Breast epithelium (tissue), 4 donors: ENCODE data around the gene C12orf75. TPM values are rescaled to one million over a fixed set of nuclear protein-coding genes. Genes with fewer than 3 reads are reported as not detected.

Source experiments
- DNase-seq, 2 donors: peaks; one replicate each; pipeline ENCODE4 v3.0.0-alpha.2; 2019; ENCODE audit warnings: low spot score in 2 of 2
- H3K27ac ChIP-seq, 2 donors: fragments of 200-600 bp; sonication (generic) in 1 of 2; one replicate each; pipeline ENCODE4 v1.5.1; 2016 to 2019; ENCODE audit warnings: mild to moderate bottlenecking in 1 of 2
- H3K27me3 ChIP-seq, 2 donors: fragments of 200-600 bp; sonication (generic) in 1 of 2; one replicate each; pipeline versions ENCODE4 v1.5.1 to v1.6.0; 2017 to 2019; ENCODE audit warnings: control low read depth in 1 of 2, mild to moderate bottlenecking in 1 of 2
- H3K36me3 ChIP-seq: fragments of 200-600 bp; one replicate; pipeline ENCODE4 v1.5.1; 2019
- H3K4me1 ChIP-seq, 2 donors: fragments of 200-600 bp; sonication (generic); one replicate each; pipeline ENCODE4 v1.5.1; 2016 to 2019; ENCODE audit warnings: control low read depth in 1 of 2
- H3K4me3 ChIP-seq, 3 donors: fragments of 200-600 bp; sonication (generic); 1 replicate in 2 of 3; 2 replicates in 1 of 3; pipeline ENCODE4 v1.5.1; 2016 to 2019; ENCODE audit warnings: mild to moderate bottlenecking in 3 of 3, moderate library complexity in 2 of 3
- H3K9me3 ChIP-seq, 2 donors: fragments of 200-600 bp; sonication (generic) in 1 of 2; one replicate each; pipeline ENCODE4 v1.5.1; 2016 to 2019; ENCODE audit warnings: control low read depth in 1 of 2
- POLR2A ChIP-seq: fragments of 450-650 bp; IDR thresholded peaks from one replicate; pipeline ENCODE4 v1.6.1; 2016; ENCODE audit warnings: antibody characterized with exemption, mild to moderate bottlenecking, moderate library complexity
- POLR2AphosphoS5 ChIP-seq, 3 donors: sonication (generic); formaldehyde crosslinking; IDR thresholded peaks; one replicate each; pipeline ENCODE4 v1.6.1; 2017; ENCODE audit warnings: antibody characterized with exemption in 3 of 3
- intact Hi-C: fragments of 100-400 bp; cut with DNase I; formaldehyde crosslinking; loops from one replicate; pipeline ENCODE4 v1.15.1; 2023; ENCODE audit warnings: low total_unique reads
- total RNA-seq, 3 donors: library from RNA; depleted of rRNA; stranded (reverse); fragments of >200 nt; gene quantifications; one replicate each; pipeline ENCODE4 v1.1.0, GENCODE V29; 2016
- TF ChIP-seq, protein P1 (sequence below), 3 donors: fragments of 450-650 bp; IDR thresholded peaks; one replicate each; pipeline ENCODE4 v1.5.1; 2016 to 2017; ENCODE audit warnings: antibody characterized with exemption in 3 of 3, mild to moderate bottlenecking in 3 of 3, moderate library complexity in 3 of 3

C12orf75 gene
- total RNA-seq, 3 donors from 2014 or later, result 2.4 to 20.9 (median 20.0) TPM

DNA sequence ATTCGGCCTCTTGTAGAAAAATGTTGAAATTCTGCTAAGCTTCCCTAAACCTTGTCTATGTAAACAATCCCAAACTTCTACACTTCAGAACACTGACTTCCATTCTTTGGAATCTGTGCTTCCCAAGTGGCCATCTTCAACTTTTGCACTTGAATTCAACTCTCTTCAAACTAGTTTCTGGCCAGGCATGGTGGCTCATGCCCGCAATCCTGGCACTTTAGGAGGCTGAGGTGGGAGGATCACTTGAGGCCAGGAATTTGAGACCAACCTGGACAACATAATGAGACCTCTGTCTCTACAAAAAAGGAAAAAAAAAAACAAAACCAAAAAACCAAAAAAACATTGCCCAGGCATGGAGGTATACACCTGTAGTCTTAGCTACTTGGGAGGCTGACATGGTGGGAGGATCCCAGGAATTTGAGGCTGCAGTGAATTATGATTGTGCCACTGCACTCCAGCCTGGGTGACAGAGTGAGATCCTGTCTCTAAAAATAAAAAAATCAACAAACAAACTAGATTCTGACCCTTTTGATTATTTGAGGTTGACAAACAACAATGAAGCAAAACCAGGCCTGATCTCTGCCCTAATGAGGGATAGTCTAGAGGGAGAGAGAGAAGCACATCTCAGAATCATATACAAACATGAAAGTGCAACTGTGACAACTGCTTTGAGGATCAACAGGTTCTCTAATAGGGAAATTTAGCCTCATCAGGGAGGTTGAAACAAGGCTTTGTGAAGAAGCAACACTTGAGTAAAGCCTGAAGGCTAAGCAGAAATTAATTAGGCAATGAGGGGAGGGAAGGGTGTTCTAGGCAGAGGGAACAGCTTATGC lies 11.6 kb upstream of the C12orf75 start:
- Histone ChIP-seq H3K36me3 (no peaks in the 10 kb centered on the region), H3K9me3 (no peaks in the 10 kb centered on the region), H3K4me1 (no peaks in the 10 kb centered on the region), H3K27ac (no peak overlapping the region), H3K27me3 (no peaks in the 10 kb centered on the region), H3K4me3 (no peak overlapping the region)
- TF ChIP-seq, protein P1, sequence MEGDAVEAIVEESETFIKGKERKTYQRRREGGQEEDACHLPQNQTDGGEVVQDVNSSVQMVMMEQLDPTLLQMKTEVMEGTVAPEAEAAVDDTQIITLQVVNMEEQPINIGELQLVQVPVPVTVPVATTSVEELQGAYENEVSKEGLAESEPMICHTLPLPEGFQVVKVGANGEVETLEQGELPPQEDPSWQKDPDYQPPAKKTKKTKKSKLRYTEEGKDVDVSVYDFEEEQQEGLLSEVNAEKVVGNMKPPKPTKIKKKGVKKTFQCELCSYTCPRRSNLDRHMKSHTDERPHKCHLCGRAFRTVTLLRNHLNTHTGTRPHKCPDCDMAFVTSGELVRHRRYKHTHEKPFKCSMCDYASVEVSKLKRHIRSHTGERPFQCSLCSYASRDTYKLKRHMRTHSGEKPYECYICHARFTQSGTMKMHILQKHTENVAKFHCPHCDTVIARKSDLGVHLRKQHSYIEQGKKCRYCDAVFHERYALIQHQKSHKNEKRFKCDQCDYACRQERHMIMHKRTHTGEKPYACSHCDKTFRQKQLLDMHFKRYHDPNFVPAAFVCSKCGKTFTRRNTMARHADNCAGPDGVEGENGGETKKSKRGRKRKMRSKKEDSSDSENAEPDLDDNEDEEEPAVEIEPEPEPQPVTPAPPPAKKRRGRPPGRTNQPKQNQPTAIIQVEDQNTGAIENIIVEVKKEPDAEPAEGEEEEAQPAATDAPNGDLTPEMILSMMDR (IDR thresholded peaks at IDR 0.05), result no peak
- TF ChIP-seq POLR2AphosphoS5 (IDR thresholded peaks at IDR 0.05) (no peak), POLR2A (no peak)
- intact Hi-C loops, result loop anchor here (5.0 kb wide), 1 partner anchor 237 kb away; the partner anchor contains the start of gene ALDH1L2
- DNase-seq, result no peak

DNA sequence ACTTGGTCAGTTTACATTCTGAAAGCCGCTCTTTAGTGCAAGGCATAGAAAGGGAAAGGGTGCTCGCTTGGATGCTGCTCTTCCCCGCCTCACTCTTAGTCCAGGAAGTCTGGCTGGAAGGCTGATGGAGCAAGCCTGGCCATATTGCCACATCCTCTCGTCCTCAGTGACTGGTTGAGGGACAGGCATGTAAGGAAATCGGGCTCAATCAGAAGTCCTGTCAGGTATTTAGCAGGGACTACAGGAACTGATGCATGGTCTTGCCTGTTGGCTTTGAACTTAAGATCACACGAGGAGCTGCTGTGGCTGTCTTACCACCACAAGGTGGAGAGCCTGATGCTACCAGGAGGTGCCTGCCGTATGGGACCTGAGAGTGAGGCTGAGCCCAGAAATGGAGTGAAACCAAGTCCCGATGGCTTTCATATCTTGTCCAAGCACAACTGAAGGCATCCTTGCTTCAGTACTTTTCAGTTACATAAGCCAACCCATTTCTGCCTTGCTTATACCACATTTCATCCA lies 10.7 kb upstream of the C12orf75 start:
- no peak overlapping the region for H3K4me3 ChIP-seq
- H3K27me3 ChIP-seq, result no peaks in the 10 kb centered on the region
- H3K36me3 ChIP-seq, result no peaks in the 10 kb centered on the region
- no peak overlapping the region for H3K27ac ChIP-seq
- TF ChIP-seq POLR2A (no peak), POLR2AphosphoS5 (IDR thresholded peaks at IDR 0.05) (no peak)
- TF ChIP-seq, protein P1 (IDR thresholded peaks at IDR 0.05), result no peak
- H3K4me1 ChIP-seq, result no peaks in the 10 kb centered on the region
- no peaks in the 10 kb centered on the region for H3K9me3 ChIP-seq
- no peak for DNase-seq
- intact Hi-C loops, result loop anchor here (5.0 kb wide), 1 partner anchor 237 kb away; the partner anchor contains the start of gene ALDH1L2

DNA sequence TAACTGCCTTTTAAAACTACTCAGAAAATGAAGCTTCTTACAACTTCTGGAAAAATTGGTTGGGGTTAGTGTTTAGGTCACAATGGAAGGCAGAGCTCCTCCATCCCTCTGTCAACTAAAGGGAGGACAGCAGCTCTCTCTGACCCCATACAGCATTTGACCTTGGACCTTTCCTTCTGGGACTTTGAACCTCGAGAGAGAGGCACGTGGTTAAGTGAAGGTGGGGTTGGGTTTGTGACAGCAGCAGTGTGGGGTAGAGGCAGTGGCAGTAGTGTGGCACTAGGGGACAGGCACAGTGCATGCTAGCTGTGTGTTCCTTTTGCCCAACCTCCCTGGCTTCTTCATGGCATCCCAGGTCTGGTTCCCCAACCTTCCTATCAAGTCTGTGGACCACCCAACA lies 9.4 kb upstream of the C12orf75 start:
- intact Hi-C loops, result no loop called here
- no peaks in the 10 kb centered on the region for H3K27me3 ChIP-seq
- no peak overlapping the region for H3K27ac ChIP-seq
- DNase-seq, result no peak
- H3K36me3 ChIP-seq, result no peaks in the 10 kb centered on the region
- H3K9me3 ChIP-seq, result no peaks in the 10 kb centered on the region
- H3K4me3 ChIP-seq, result no peak overlapping the region
- no peaks in the 10 kb centered on the region for H3K4me1 ChIP-seq
- TF ChIP-seq, protein P1 (IDR thresholded peaks at IDR 0.05), result no peak
- TF ChIP-seq POLR2AphosphoS5 (IDR thresholded peaks at IDR 0.05), result no peak
- TF ChIP-seq POLR2A, result no peak

DNA sequence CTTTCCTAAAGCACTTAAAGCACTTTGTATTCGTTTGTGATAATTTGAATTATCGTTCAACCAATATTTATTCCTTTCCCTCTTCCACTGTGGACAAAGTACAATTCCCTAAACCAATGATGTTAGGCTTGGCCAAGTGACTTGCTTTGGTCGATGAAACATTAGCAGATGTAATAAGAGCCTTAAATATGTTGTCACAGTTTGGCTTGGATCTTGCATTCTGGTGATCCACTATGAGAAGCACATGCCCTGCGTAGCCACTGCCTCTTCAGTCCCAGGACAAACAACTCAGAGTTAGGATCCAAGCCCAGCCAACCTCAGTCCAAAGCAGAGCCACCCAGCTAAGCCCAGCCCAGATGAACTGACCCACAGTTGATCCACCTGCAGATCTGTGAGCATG lies 8.4 kb upstream of the C12orf75 start:
- intact Hi-C loops, result no loop called here
- Histone ChIP-seq H3K36me3 (no peaks in the 10 kb centered on the region), H3K4me3 (no peak overlapping the region), H3K9me3 (no peaks in the 10 kb centered on the region), H3K27me3 (no peaks in the 10 kb centered on the region), H3K4me1 (no peaks in the 10 kb centered on the region), H3K27ac (no peak overlapping the region)
- TF ChIP-seq POLR2A (no peak), POLR2AphosphoS5 (IDR thresholded peaks at IDR 0.05) (no peak)
- TF ChIP-seq, protein P1 (IDR thresholded peaks at IDR 0.05), result no peak
- DNase-seq, result no peak

DNA sequence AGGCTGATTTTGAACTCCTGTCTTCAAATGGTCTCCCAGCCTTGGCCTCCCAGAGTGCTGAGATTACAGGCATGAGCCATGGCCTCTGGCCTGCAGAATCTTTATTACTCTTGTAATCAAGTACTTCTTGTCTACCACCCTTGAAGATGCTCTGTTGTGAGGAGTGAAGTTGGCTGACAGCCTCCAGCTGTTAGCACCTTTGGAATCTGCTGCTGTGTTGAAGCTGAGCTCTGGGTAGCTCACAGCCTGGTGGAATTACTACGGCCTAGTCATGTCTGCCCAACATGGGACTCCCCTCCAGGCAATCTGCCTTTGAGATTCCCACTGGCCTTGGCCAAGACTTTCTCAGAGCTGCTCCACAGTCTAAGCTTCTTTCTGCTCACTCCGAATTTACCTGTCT lies 5.8 kb upstream of the C12orf75 start:
- no peak for DNase-seq
- Histone ChIP-seq H3K9me3 (no peaks in the 10 kb centered on the region), H3K27me3 (no peaks in the 10 kb centered on the region), H3K4me1 (no peaks in the 10 kb centered on the region), H3K4me3 (no peak overlapping the region), H3K36me3 (no peaks in the 10 kb centered on the region), H3K27ac (no peak overlapping the region)
- no peak for TF ChIP-seq POLR2AphosphoS5 (IDR thresholded peaks at IDR 0.05)
- no peak for TF ChIP-seq POLR2A
- TF ChIP-seq, protein P1 (IDR thresholded peaks at IDR 0.05), result no peak
- intact Hi-C loops, result no loop called here
